HG03520 (cell line): ENCODE data around the gene TUBA1B.
A peak's percentile ranks its signal among the peaks of the same experiment; 100 is the strongest.

Experiments used
- ATAC-seq: cut with Tn5 transposase; IDR thresholded peaks from one replicate; pipeline ENCODE4 v1.9.1; 2021; ENCODE audit warnings: mild to moderate bottlenecking, moderate library complexity; ENCODE audit not compliant: unreplicated experiment

The TUBA1B gene

GRCh38 chr12:49091056-49091835 is 39.9 kb downstream of the TUBA1B start:
- no peak for ATAC-seq

GRCh38 chr12:49089821-49090773 is 41.1 kb downstream of the TUBA1B start:
- ATAC-seq: no peak

GRCh38 chr12:49088932-49089330 is 42.3 kb downstream of the TUBA1B start:
- no peak for ATAC-seq

GRCh38 chr12:49088150-49088931 is 42.9 kb downstream of the TUBA1B start:
- ATAC-seq: peak; percentile 78

GRCh38 chr12:49086116-49086515 is 45.1 kb downstream of the TUBA1B start:
- no peak for ATAC-seq

- no peak for ATAC-seq
Observed at GRCh38 chr12:49084438-49084837, 46.8 kb downstream of the TUBA1B start.

- no peak for ATAC-seq
Observed at GRCh38 chr12:49079793-49080192, 51.4 kb downstream of the TUBA1B start.
